Activated naive CD4-positive, alpha-beta T cell (primary cell): ENCODE measurements around the gene LRSAM1.
A peak's percentile ranks its signal among the peaks of the same experiment; 100 is the strongest.

ENCODE experiments used
- DNase-seq, 4 experiments: peaks; one replicate each; lab custom pipeline; 2025; lab: John Stamatoyannopoulos, UW

The LRSAM1 gene

DNA sequence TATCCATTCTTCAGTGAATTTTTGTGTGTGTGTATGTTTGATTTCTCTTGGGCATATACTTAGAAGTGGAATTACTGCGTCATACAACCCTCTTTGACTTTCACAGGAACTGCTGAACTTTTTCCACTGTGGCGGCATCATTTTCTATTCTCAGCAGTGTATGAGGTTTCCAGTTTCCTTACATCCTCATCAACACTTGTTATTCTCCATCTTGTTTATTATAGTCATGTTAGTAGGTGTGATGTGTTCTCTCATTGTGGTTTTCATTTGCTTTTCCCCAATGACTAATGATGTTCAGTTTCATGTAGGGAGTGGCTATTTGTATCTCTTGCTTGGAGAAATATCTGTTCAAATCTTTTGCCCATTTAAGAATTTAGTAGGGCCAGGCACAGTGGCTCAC lies 24.6 kb upstream of the LRSAM1 start:
- DNase-seq, result no peak

DNA sequence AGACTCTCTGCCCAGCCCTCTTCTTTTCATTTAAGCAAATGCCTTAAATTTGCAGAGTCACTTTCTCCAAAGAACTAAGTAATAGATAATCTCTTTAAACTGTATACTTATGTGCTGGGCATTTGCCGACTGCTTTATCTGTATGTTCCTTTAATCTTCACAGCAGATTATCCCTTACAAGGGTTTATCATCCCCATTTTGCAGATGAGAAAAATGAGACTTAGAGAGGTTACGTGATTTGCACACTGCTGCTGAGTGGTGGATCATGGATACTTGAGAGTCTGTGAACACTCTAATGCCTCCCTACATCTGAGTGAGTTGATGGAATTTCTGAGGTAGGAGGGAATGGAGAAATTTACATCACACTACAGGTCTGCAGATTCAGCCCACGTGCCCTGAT lies 23.0 kb upstream of the LRSAM1 start:
- no peak for DNase-seq

GRCh38 chr9:127430415-127430814 lies 20.9 kb upstream of the LRSAM1 start:
- no peak for DNase-seq

GRCh38 chr9:127437497-127438264 lies 13.6 kb upstream of the LRSAM1 start:
- DNase-seq, result no peak

GRCh38 chr9:127438394-127438793 lies 12.9 kb upstream of the LRSAM1 start:
- no peak for DNase-seq

- DNase-seq, result no peak
These were observed 6.9 kb upstream of the LRSAM1 start for GRCh38 chr9:127444283-127444920.

- no peak for DNase-seq
These were observed 6.1 kb upstream of the LRSAM1 start for GRCh38 chr9:127444921-127445850.

DNA sequence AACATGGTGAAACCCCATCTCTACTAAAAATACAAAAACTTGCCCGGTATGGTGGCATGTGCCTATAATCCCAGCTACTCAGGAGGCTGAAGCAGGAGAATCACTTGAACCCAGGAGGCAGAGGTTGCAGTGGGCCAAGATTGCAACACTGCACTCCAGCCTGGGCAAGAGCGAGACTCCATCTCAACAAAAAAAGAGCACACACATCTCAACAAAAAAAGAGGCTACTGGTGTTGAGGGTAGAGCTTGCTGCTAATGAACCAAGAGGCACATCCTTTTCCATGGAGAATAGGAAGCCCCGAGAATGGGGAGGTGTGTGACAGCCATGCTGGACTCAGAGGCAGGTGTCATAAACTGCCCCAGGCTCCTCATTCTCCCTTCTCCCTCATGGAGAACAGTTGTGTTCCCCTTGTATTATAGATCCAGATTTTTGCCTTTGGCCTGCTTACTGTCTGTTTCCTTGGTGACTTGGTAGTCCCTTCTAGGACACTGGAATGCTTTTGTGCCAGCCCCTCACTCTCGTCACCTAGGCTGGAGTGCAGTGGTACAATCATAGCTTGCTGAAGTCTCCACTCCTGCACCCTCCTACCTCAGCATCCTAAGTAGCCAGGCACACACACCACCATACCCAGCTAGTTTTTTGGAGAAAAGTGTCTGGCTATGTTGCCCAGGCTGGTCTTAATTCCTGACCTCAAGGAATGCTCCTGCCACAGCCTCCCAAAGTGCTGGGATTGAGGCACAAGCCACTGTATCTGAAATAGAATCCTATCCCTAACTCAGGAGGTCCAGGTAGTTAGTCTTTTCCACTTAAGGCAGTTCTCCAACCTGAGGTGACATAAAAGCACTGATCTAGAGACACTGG lies 5.2 kb upstream of the LRSAM1 start:
- no peak for DNase-seq

DNA sequence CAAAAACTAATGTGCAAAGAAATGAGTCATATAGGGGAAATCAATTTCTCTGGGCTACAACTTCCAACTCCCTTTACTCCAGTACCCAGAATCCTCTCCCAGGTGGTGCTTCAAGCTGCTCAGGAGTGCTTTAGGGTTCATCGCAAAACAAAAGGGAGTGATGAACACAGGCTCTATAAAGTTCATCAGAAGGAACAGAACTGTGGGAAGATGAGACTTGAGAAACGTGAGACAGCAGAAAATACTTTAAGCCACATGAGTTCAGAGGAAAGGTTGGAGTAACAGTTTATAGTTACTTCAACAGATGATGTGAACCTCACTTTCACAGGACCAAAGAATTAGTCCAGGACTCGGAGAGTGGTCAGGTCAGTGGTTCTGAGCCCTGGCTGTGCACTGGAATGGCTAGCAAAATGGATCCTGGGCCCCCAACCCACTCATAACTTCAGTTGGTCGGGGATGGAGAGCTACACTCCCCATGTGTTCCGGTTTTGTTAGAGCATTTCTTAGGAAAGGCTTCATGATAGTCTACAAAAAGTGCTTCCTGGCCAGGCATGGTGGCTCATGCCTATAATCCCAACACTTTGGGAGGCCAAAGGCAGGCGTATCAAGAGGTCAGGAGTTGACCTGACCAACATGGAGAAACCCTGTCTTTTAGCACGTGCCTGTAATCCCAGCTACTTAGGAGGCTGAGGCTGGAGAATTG lies 4.4 kb upstream of the LRSAM1 start:
- no peak for DNase-seq

DNA sequence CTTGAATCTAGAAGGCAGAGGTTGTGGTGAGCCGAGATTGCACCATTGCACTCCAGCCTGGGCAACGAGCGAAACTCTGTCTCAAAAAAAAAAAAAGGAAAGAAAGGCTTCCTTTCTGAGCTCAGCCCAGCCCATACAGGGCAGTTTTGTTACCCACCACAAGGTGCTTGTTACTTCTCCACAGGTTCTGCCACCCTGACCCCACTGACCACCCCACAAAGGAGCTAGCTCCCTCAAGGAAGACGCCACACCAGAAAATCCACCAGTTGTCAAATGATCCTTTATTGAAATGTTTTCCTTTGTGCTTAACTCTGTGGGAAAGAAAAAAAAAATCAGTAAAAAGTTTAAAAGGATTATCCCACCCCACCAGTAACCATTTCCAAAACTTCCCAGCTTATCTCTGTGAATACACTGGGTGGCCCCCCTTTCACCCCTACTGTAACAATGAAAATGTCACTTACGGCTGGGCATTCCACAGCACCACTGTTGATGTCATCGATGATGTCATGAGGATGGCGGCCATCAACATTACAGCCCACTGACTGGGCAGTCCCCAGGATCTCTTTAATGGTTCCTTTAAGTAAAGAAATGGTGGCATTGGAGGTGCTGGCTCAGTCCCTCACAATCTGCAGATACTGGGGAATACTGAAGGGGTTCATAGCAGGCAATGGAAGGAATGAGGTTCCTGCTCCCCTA lies 3.7 kb upstream of the LRSAM1 start:
- no peak for DNase-seq

DNA sequence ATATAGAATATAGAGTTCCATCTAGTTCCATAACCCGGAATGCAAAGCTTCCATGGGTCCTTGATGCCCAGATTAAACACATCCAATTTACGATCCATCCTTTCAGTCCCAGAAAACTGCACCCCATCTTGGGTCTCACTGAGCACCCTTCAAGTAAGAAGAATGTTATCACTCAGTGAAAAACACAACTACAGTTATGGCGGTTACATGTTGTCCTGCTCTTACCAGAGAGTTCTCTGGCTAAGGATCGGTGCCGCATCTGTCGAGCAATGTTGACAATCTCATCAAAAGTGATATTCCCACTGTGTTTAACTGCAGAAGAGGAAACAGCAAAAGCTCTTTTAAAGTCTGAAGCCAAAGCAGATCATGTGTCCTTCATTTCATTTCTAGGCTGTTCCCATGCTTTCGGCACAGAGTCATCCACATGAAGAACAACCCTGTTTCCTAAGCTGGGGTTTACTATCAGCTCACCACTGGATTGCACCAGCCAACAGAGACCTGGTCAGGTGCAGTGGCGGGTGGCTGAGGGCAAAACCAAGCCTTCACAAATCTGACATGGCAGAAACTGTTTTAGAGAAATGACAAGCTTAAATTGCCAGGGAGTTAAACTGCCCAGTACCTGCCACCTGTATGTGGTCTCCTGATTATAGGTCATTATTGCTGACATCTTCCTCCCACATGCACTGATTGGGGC lies 3.1 kb upstream of the LRSAM1 start:
- DNase-seq, result no peak

DNA sequence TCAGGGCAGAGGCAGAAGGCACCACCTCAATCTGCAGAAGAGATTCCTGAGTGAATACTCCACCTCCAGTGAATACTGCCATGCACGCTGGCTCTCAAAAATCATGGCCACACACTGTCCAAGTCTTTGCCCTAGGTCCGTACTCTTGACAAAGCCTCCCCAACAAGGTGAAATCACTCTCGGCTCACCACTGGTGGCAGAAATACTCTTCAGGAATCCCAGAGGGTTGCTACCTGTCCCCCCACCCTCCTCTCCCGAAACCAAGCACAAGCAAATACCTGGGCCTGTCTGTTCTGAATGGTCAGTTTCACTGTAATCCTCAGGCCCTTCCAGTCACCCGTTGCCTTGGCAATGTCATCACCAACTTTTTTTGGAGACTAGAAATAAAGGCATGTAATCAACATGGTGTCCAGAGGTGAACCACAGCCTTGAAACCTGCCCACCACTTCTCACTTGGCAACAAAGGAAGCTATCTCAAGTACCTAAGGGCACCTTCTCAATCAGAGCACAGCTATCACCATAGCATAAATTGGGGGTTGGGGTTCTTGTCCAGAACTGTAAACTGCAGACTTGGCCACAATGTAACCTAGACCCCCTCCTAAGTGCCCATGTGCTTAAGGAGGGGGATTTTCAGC lies 1.9 kb upstream of the LRSAM1 start:
- DNase-seq, result no peak

DNA sequence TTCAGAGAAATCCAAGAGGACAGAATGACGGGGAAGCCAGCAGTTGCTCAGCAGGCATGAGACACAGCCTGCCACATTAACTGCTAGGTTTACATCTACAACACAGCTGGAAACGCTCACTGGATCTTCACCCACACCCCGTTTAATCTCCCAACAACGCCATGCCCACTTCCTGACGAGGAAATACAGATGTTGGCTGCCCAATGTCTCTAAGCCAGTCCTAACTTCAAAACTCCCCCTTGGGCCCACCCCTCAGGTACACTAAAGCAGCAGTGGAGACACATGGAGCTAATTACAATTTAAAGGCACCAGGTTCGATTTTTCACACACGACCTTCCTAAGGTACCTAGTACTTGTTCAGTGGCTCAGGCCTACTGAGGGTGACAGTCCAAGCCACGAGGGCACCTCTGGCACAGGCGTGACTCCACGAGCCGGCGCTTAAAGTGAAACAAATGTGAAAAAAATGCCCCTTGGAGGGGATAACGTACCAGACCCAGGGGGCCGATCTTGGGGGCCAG lies 1.0 kb upstream of the LRSAM1 start:
- DNase-seq, result no peak

DNA sequence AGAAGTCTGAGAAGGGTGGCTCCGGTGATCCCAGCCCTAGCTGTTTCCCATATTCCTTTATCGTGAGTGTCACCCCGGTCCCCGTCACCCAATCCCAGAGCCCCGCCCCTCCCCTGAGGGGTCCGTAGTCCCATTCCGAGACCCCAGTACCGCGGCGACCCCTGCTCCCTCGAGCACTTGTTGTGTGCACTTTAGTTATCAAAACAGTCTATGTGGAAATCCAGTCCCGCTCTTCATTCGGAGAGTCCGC lies 223 bp downstream of the LRSAM1 start:
- no peak for DNase-seq

DNA sequence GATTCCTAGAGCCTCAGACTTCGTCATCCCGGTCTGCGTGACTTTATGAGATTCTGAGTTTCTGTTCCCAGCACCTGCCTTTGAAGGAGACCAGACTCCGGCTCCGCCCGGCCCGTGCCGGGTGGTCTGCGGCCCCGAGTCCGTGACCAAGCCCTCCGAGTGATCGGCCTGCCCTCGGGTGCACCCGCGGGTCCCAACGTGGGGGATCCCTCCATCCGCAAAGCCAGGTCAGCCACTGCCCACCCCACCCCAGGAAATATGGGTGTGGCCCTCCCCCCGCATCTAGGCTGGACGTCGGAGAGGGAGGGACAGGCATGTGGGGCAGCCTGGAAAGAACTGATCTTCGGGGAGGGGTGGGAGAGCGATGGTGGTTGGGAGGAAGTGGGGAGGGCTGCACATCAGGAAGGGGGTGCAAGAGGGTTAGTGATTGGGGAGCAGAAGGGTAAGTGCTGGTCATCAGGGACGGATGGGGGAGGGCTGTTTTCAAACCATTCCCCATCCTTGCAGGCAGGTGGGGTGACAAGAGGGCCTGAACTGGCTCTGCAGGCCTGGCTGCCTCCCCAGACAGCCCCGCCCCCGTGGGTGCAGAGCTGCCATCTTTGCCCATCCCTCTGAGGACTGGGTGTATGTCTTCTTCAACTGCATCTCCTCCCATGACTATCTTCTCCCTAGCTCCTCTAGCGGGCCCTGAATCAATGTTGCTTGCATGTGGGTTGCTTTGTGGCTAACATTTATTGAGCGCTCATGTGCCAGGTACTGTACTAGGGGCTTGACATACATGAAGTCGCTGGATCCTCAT lies 747 bp downstream of the LRSAM1 start:
- peak in 2 of 4 experiments; percentile 19 to 24 for DNase-seq

GRCh38 chr9:127452691-127453090 lies 1.4 kb downstream of the LRSAM1 start:
- DNase-seq, result no peak

DNA sequence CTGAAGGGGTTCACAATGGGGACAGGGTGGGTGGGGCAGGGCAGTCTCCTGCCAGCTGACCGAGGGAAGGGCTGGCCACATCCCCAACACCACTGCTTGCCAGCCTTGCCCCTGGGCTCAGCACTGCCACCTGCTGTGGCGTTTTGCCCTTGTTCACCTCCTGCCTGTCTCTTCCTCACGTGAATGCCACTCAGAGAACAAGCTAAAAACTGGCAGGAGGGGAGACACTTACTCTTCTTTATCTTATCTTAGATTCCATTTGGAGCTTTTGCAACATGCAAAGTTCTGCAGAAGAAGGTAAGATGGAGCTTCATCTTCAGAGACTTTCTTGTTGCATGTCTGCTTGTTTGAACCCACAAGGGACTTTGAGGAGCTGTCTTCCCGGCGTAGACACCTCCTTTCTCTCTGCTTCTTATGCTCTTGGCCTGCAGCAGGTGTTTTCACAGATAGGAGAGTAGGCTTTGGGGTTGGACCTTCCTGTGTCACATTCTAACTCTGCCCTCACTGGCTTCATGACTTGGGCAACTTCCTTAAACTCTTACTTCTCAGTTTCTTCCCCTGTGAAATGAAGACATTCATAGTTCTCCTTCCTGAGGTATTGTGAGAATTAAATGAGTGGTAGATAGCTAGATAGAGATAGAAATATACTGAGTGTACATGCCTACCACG lies 4.1 kb downstream of the LRSAM1 start:
- DNase-seq, result peak in 1 of 4 experiments; percentile 4
